SK-N-SH (cell line): ENCODE measurements around the gene ARMC9. TPM values are rescaled to one million over a fixed set of nuclear protein-coding genes. Genes with fewer than 3 reads are reported as not detected.

Experiments
- CTCF ChIA-PET: fragments of 300-600, 350-600 bp; formaldehyde crosslinking; extraction: SDS; loops from one replicate; lab custom pipeline; 2021; lab: Yijun Ruan, JAX
- POLR2A ChIA-PET: fragments of 350-600 bp; sonication (Branson Sonifier 250); formaldehyde crosslinking; extraction: SDS; loops from one replicate; lab custom pipeline; 2020; ENCODE audit warnings: antibody characterized with exemption, inconsistent platforms; lab: Yijun Ruan, JAX
- DNase-seq: peaks from one replicate; pipeline ENCODE4 v3.0.0; 2012
- H2AFZ ChIP-seq: fragments of 200-600 bp; sonication (generic); 2 replicates; pipeline ENCODE4 v1.8.1; 2016; ENCODE audit warnings: antibody characterized with exemption, mild to moderate bottlenecking, low read depth
- H3F3A ChIP-seq: fragments of 200-600 bp; sonication (generic); replicated peaks from 2 replicates; pipeline ENCODE3; 2016; ENCODE audit warnings: antibody characterized with exemption, mild to moderate bottlenecking; ENCODE audit not compliant: insufficient read depth
- H3K27ac ChIP-seq, 2 experiments: fragments of 200-500 bp in 1 of 2; fragments of 200-600 bp in 1 of 2; sonication (Bioruptor generic) in 1 of 2; sonication (generic), shearing (Covaris generic) in 1 of 2; 2 replicates each; pipeline versions ENCODE4 v1.5.1 to v1.6.1; 2014 to 2016; ENCODE audit warnings: low read depth in 2 of 2, inconsistent platforms in 1 of 2, low read length in 1 of 2, mild to moderate bottlenecking in 1 of 2, mixed read lengths in 1 of 2
- H3K27me3 ChIP-seq: fragments of 200-600 bp; sonication (generic), shearing (Covaris generic); 2 replicates; pipeline ENCODE4 v1.6.1; 2016; ENCODE audit warnings: mixed run types; ENCODE audit not compliant: insufficient read depth
- H3K36me3 ChIP-seq, 2 experiments: fragments of 200-500 bp in 1 of 2; fragments of 200-600 bp in 1 of 2; sonication (Bioruptor generic) in 1 of 2; sonication (generic) in 1 of 2; replicated peaks in 1 of 2; 2 replicates each; pipeline versions ENCODE3 to v1.5.1; 2014 to 2016; ENCODE audit warnings: low read length in 1 of 2, mild to moderate bottlenecking in 1 of 2; ENCODE audit not compliant: insufficient read depth in 2 of 2, control insufficient read depth in 1 of 2
- H3K4me1 ChIP-seq, 2 experiments: fragments of 200-500 bp in 1 of 2; fragments of 200-600 bp in 1 of 2; sonication (Bioruptor generic) in 1 of 2; sonication (generic), shearing (Covaris generic) in 1 of 2; 2 replicates each; pipeline versions ENCODE4 v1.5.1 to v1.6.1; 2014 to 2016; ENCODE audit warnings: low read depth in 1 of 2, low read length in 1 of 2, mixed run types in 1 of 2; ENCODE audit not compliant: insufficient read depth in 2 of 2, control insufficient read depth in 1 of 2
- H3K4me2 ChIP-seq: fragments of 200-600 bp; sonication (generic), shearing (Covaris generic); 2 replicates; pipeline ENCODE4 v1.6.1; 2017; ENCODE audit warnings: mixed run types
- H3K4me3 ChIP-seq, 2 experiments: fragments of 200-500 bp in 1 of 2; fragments of 200-600 bp in 1 of 2; sonication (Bioruptor generic) in 1 of 2; sonication (generic), shearing (Covaris generic) in 1 of 2; 2 replicates each; pipeline versions ENCODE4 v1.5.1 to v1.8.1; 2014 to 2016; ENCODE audit warnings: low read depth in 2 of 2, inconsistent platforms in 1 of 2, low read length in 1 of 2, mild to moderate bottlenecking in 1 of 2, mixed read lengths in 1 of 2, moderate library complexity in 1 of 2
- H3K79me2 ChIP-seq: fragments of 200-600 bp; sonication (generic); 2 replicates; pipeline ENCODE4 v1.8.1; 2017; ENCODE audit warnings: mild to moderate bottlenecking; ENCODE audit not compliant: insufficient read depth
- H3K9ac ChIP-seq: fragments of 200-600 bp; sonication (generic); 2 replicates; pipeline ENCODE4 v1.6.1; 2017; ENCODE audit warnings: mixed run types
- H3K9me2 ChIP-seq: fragments of 200-600 bp; sonication (generic); 2 replicates; pipeline ENCODE4 v1.6.1; 2017; ENCODE audit warnings: mixed run types
- H3K9me3 ChIP-seq: fragments of 200-600 bp; sonication (generic); 2 replicates; pipeline ENCODE4 v1.6.1; 2017; ENCODE audit warnings: mixed run types, mild to moderate bottlenecking, moderate library complexity
- H4K20me1 ChIP-seq: fragments of 200-600 bp; sonication (generic); 2 replicates; pipeline ENCODE4 v1.6.1; 2017; ENCODE audit warnings: mild to moderate bottlenecking, mixed run types; ENCODE audit not compliant: insufficient read depth
- CHD2 ChIP-seq: fragments of 150-350 bp; IDR thresholded peaks from 2 replicates; pipeline ENCODE4 v1.6.1; 2018; ENCODE audit warnings: low read length; ENCODE audit not compliant: partially characterized antibody
- ELF1 ChIP-seq: IDR thresholded peaks from 2 replicates; pipeline ENCODE4 v1.4.0; 2012
- EZH2phosphoT487 ChIP-seq: fragments of 200-600 bp; sonication (generic); IDR thresholded peaks from 2 replicates; pipeline ENCODE4 v1.6.1; 2017; ENCODE audit warnings: low read depth, mixed run types, mild to moderate bottlenecking, antibody characterized with exemption, moderate library complexity, borderline replicate concordance
- NFIC ChIP-seq: IDR thresholded peaks from 2 replicates; pipeline ENCODE4 v1.4.0; 2012; ENCODE audit warnings: borderline replicate concordance
- PBX3 ChIP-seq: IDR thresholded peaks from 2 replicates; pipeline ENCODE4; 2012
- RCOR1 ChIP-seq: fragments of 150-350 bp; IDR thresholded peaks from 2 replicates; pipeline ENCODE4 v1.6.1; 2017; ENCODE audit warnings: antibody characterized with exemption, low read length
- REST ChIP-seq: IDR thresholded peaks from 2 replicates; pipeline ENCODE4 v1.6.1; 2012; ENCODE audit warnings: mild to moderate bottlenecking, low read depth, low read length, moderate library complexity
- SIN3A ChIP-seq: IDR thresholded peaks from 2 replicates; pipeline ENCODE4 v1.6.1; 2012; ENCODE audit warnings: low read depth, mild to moderate bottlenecking, low read length, moderate library complexity, borderline replicate concordance
- SMC3 ChIP-seq: IDR thresholded peaks from 2 replicates; pipeline ENCODE4 v1.6.1; 2012; ENCODE audit warnings: low read depth, low read length, improper control_type of control experiment
- TEAD4 ChIP-seq: IDR thresholded peaks from 2 replicates; pipeline ENCODE4 v1.4.0; 2012; ENCODE audit warnings: mild to moderate bottlenecking, borderline replicate concordance; ENCODE audit not compliant: insufficient read depth
- WGBS: methylation state at CpG from one replicate; pipeline ENCODE4 v1.1.6; 2017; ENCODE audit warnings: low lambda C conversion rate; 5-methylcytosine and 5-hydroxymethylcytosine counted together
- polyA plus RNA-seq, 3 experiments: library from polyadenylated mRNA; depleted of rRNA; stranded (reverse); fragments of >200 nt; gene quantifications; 2 replicates each; pipeline ENCODE4 v1.2.3, GENCODE V29; 2012

The ARMC9 gene
- polyA plus RNA-seq, 1 of the 3 experiments (the other 2 are of a cell fraction), result 25.3 TPM

GRCh38 chr2:231239751-231240150 lies 41.3 kb downstream of the ARMC9 start (continued):
- TF ChIP-seq TEAD4, result no peak
- no peak for TF ChIP-seq RCOR1
- no peak for TF ChIP-seq SMC3
- no peak for TF ChIP-seq CHD2
- TF ChIP-seq EZH2phosphoT487, result no peak
- TF ChIP-seq SIN3A, result no peak

- Histone ChIP-seq H3K27me3 (no peaks in the 10 kb centered on the region), H3K4me2 (no peak overlapping the region), H3K36me3 (peaks cover 26 to 44% of the 10 kb centered on the region in 2 experiments), H3K27ac (no peak overlapping the region)
- DNase-seq, result no peak
- TF ChIP-seq RCOR1 (no peak), REST (no peak), NFIC (no peak), PBX3 (no peak), ELF1 (no peak), SMC3 (no peak)
- TF ChIP-seq, all 33 proteins: peak for 0
- no peaks in the 10 kb centered on the region for H3K9me2 ChIP-seq
- no peak overlapping the region for H2AFZ ChIP-seq
- CTCF ChIA-PET, result interaction anchor here (0.7 to 1.1 kb wide), 2 partner anchors 14 to 26 kb away, joined by 3 read pairs; no protein-coding TSS in a partner anchor
- H3K9ac ChIP-seq, result no peak overlapping the region
- WGBS, result 96% methylated on average over 7 of the region's 7 CpGs
- no peaks in the 10 kb centered on the region for H3K9me3 ChIP-seq
- no peaks in the 10 kb centered on the region for H3K79me2 ChIP-seq
- H4K20me1 ChIP-seq, result no peaks in the 10 kb centered on the region
- POLR2A ChIA-PET, result no interaction called here
- H3F3A ChIP-seq, result no peaks in the 10 kb centered on the region
- H3K4me3 ChIP-seq, result no peak overlapping the region
- no peaks in the 10 kb centered on the region for H3K4me1 ChIP-seq
Measured at GRCh38 chr2:231241755-231242507, 43.5 kb downstream of the ARMC9 start.
